ENCODE measurements around the gene TSPO. TPM values are rescaled to one million over a fixed set of nuclear protein-coding genes. Genes with fewer than 3 reads are reported as not detected.

TSPO gene
- polyA plus RNA-seq, 1 experiment = 313 TPM

GRCh38 chr22:43154887-43155536, 3.7 kb downstream of the TSPO start:
- TF ChIP-seq CTCF (IDR thresholded peaks at IDR 0.05; ENCODE audit: insufficient read depth, low read depth, low read length) = no peak
- DNase-seq (ENCODE audit: low read depth) = no peak
- CTCF ChIA-PET = interaction anchor here (1.0 kb wide), 1 partner anchor 9 kb away, joined by 4 read pairs; no protein-coding TSS in a partner anchor
- Histone ChIP-seq H3K36me3 (ENCODE audit: control insufficient read depth, insufficient read depth, low read length) (peaks cover 7% of the 10 kb centered on the region), H3K27me3 (ENCODE audit: control insufficient read depth, insufficient read depth, low read length) (no peaks in the 10 kb centered on the region), H3K4me3 (ENCODE audit: low read depth, low read length) (no peak overlapping the region)
- POLR2A ChIA-PET = no interaction called here

- Histone ChIP-seq H3K27me3 (ENCODE audit: control insufficient read depth, insufficient read depth, low read length) (no peaks in the 10 kb centered on the region), H3K36me3 (ENCODE audit: control insufficient read depth, insufficient read depth, low read length) (peaks cover 12% of the 10 kb centered on the region), H3K4me3 (ENCODE audit: low read depth, low read length) (no peak overlapping the region)
- TF ChIP-seq CTCF (IDR thresholded peaks at IDR 0.05; ENCODE audit: insufficient read depth, low read depth, low read length) = no peak
- POLR2A ChIA-PET = no interaction called here
- DNase-seq (ENCODE audit: low read depth) = no peak
- CTCF ChIA-PET = interaction anchor here (1.0 kb wide), 1 partner anchor 9 kb away, joined by 4 read pairs; no protein-coding TSS in a partner anchor
These were observed 4.4 kb downstream of the TSPO start for GRCh38 chr22:43155789-43156188.

- ChIA-PET CTCF (no interaction called here), POLR2A (no interaction called here)
- Histone ChIP-seq H3K36me3 (ENCODE audit: control insufficient read depth, insufficient read depth, low read length) (peaks cover 14% of the 10 kb centered on the region), H3K4me3 (ENCODE audit: low read depth, low read length) (no peak overlapping the region), H3K27me3 (ENCODE audit: control insufficient read depth, insufficient read depth, low read length) (no peaks in the 10 kb centered on the region)
- DNase-seq (ENCODE audit: low read depth) = no peak
- no peak for TF ChIP-seq CTCF (IDR thresholded peaks at IDR 0.05; ENCODE audit: insufficient read depth, low read depth, low read length)
These were observed 5.1 kb downstream of the TSPO start for GRCh38 chr22:43156413-43156812.

GRCh38 chr22:43157874-43158546, 6.7 kb downstream of the TSPO start:
- CTCF ChIA-PET = interaction anchor here (1.2 kb wide), 1 partner anchor 30 kb away, joined by 4 read pairs; no protein-coding TSS in a partner anchor
- TF ChIP-seq CTCF (IDR thresholded peaks at IDR 0.05; ENCODE audit: insufficient read depth, low read depth, low read length) = no peak
- peaks cover 21% of the 10 kb centered on the region for H3K36me3 ChIP-seq (ENCODE audit: control insufficient read depth, insufficient read depth, low read length)
- POLR2A ChIA-PET = no interaction called here
- DNase-seq (ENCODE audit: low read depth) = no peak
- no peak overlapping the region for H3K4me3 ChIP-seq (ENCODE audit: low read depth, low read length)
- no peaks in the 10 kb centered on the region for H3K27me3 ChIP-seq (ENCODE audit: control insufficient read depth, insufficient read depth, low read length)

- H3K4me3 ChIP-seq (ENCODE audit: low read depth, low read length) = no peak overlapping the region
- CTCF ChIA-PET = interaction anchor here (1.2 kb wide), 1 partner anchor 29 kb away, joined by 4 read pairs; no protein-coding TSS in a partner anchor
- no peak for TF ChIP-seq CTCF (IDR thresholded peaks at IDR 0.05; ENCODE audit: insufficient read depth, low read depth, low read length)
- POLR2A ChIA-PET = interaction anchor here (0.6 kb wide), 1 partner anchor 1212 kb away, joined by 4 read pairs; no protein-coding TSS in a partner anchor
- DNase-seq (ENCODE audit: low read depth) = no peak
- no peaks in the 10 kb centered on the region for H3K27me3 ChIP-seq (ENCODE audit: control insufficient read depth, insufficient read depth, low read length)
- peaks cover 24% of the 10 kb centered on the region for H3K36me3 ChIP-seq (ENCODE audit: control insufficient read depth, insufficient read depth, low read length)
These were observed 7.6 kb downstream of the TSPO start for GRCh38 chr22:43158778-43159483.

Measured in BJ (cell line).